WERI-Rb-1 (cell line): Measurements from ENCODE around the gene YJEFN3.

Experiments
- DNase-seq: peaks from one replicate; pipeline ENCODE4 v3.0.0-alpha.2; 2020
- H3K27ac ChIP-seq: fragments of 250-450 bp; sonication (Bioruptor Pico); 2 replicates; pipeline ENCODE4 v1.5.1; 2020; ENCODE audit warnings: mild to moderate bottlenecking, moderate library complexity
- H3K27me3 ChIP-seq: fragments of 250-450 bp; sonication (Bioruptor Pico); 2 replicates; pipeline ENCODE4 v1.5.1; 2021; ENCODE audit warnings: mild to moderate bottlenecking, low read depth, moderate library complexity; ENCODE audit not compliant: insufficient read depth, severe bottlenecking
- H3K36me3 ChIP-seq: fragments of 250-450 bp; sonication (Bioruptor Pico); 2 replicates; pipeline ENCODE4 v1.5.1; 2020; ENCODE audit warnings: mild to moderate bottlenecking, moderate library complexity
- H3K4me3 ChIP-seq: 2 replicates; pipeline ENCODE4 v1.5.1; 2011; ENCODE audit warnings: low read depth, mild to moderate bottlenecking, control low read depth, low read length
- H3K9me3 ChIP-seq: fragments of 250-450 bp; sonication (Bioruptor Pico); 2 replicates; pipeline ENCODE4 v1.5.1; 2021; ENCODE audit warnings: mild to moderate bottlenecking, moderate library complexity; ENCODE audit not compliant: severe bottlenecking
- TF ChIP-seq, protein P1 (sequence below): IDR thresholded peaks from 2 replicates; pipeline ENCODE4 v1.5.1; 2011; ENCODE audit warnings: low read depth, mild to moderate bottlenecking, control low read depth, inconsistent platforms, low read length

YJEFN3 gene

DNA sequence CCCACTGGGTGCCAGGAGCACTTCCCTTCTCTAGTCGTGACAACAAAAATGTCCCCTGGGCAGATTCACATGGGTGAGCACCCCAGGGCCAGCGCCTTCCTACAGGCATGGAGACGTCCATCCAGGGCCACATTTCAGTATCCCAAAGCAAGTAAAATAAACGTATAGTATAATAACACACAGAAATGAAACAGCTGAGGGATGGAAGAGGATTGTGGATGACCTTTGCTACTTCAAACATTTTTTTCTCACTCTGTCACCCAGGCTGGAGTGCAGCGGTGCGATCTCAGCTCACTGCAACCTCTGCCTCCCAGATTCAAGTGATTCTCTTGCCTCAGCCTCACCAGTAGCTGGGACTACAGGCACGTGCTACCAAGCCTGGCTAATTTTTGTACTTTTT is 37.6 kb downstream of the YJEFN3 start:
- Histone ChIP-seq H3K27me3 (no peaks in the 10 kb centered on the region), H3K9me3 (no peaks in the 10 kb centered on the region), H3K4me3 (no peak overlapping the region), H3K27ac (no peak overlapping the region), H3K36me3 (peaks cover 34% of the 10 kb centered on the region)
- TF ChIP-seq, protein P1, sequence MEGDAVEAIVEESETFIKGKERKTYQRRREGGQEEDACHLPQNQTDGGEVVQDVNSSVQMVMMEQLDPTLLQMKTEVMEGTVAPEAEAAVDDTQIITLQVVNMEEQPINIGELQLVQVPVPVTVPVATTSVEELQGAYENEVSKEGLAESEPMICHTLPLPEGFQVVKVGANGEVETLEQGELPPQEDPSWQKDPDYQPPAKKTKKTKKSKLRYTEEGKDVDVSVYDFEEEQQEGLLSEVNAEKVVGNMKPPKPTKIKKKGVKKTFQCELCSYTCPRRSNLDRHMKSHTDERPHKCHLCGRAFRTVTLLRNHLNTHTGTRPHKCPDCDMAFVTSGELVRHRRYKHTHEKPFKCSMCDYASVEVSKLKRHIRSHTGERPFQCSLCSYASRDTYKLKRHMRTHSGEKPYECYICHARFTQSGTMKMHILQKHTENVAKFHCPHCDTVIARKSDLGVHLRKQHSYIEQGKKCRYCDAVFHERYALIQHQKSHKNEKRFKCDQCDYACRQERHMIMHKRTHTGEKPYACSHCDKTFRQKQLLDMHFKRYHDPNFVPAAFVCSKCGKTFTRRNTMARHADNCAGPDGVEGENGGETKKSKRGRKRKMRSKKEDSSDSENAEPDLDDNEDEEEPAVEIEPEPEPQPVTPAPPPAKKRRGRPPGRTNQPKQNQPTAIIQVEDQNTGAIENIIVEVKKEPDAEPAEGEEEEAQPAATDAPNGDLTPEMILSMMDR: no peak
- DNase-seq: no peak

DNA sequence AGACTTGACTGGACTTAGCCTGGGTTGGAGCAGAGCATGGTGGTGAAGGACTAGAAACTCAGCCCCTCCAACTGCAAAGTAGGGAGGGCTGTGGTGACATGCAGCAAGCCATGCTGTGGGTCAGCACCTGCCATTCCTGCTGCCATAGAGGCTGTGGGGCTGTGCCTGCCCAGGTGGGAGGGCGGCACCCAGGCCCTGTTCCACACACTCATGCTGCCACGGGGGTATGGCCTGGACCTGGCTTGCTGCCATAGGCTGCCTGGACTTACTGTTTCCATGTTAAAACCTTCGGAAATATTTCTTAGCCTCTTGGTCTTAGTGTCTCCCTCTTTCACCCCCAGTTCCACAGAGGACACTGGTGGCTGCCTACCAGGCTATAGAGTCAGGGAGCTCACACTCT is 38.7 kb downstream of the YJEFN3 start:
- H3K27me3 ChIP-seq: no peaks in the 10 kb centered on the region
- H3K27ac ChIP-seq: no peak overlapping the region
- TF ChIP-seq, protein P1: no peak
- H3K9me3 ChIP-seq: no peaks in the 10 kb centered on the region
- DNase-seq: no peak
- peaks cover 34% of the 10 kb centered on the region for H3K36me3 ChIP-seq
- no peak overlapping the region for H3K4me3 ChIP-seq

DNA sequence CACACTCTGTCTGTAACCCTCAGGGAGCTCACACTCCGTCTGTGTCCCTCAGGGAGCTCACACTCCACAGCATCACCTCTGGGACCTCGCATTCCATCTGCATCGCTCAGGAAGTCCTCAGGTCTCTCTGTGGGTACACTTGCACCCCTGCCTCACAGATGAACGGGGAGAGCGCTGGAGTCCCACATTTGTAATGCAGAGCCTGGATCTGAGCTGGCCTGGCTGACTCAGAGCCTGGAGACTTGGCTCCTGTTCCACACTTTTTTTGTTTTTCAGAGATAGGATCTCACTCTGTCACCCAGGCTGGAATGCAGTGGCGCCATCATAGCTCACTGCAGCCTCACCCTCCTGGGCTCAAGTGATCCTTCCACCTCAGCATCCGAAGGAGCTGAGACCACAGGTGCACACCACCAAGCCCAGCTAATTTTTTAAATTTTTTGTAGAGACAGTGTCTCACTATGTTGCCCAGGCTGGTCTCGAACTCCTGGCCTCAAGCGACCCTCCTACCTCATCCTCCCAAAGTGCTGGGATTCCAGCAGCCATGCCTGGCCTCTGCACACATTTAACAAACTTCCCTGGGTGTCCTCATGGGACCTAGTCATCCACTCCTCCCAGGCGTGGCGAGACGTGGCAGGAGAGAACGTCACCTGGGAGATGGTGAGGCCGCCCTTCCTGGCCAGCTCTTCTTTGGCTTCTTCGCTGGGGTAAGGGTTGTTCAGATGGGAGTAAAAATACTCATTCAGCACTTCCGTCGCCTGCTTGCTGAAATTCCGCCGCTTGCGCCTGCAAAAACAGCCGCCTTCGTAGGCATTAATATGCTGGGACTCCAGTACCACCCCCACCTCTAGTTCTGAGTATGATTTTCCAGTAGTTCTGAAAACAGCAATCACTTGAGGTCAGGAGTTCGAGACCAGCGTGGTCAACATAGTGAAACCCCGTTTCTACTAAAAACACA is 40.4 kb downstream of the YJEFN3 start:
- Histone ChIP-seq H3K4me3 (no peak overlapping the region), H3K27me3 (no peaks in the 10 kb centered on the region), H3K9me3 (no peaks in the 10 kb centered on the region), H3K36me3 (peaks cover 34% of the 10 kb centered on the region), H3K27ac (no peak overlapping the region)
- DNase-seq: no peak
- TF ChIP-seq, protein P1: no peak

DNA sequence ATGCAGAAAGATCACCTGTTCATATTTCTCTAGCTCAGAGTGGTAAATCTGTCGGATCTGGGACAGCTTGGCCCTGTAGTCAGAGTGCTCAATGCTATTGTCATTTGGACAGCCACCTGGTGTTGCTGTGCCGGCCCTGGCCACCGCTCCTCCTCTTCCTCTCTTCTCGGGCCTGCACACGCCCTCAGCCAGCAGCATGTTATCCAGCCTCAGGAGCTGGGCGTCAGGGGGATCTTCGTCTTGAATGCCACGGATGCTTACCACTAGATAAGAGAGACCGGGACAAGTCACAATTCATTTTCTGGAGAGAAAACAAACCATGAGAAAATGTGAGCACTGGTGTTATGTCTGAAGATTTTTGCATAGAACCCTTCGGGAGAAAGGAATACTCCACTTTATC is 41.9 kb downstream of the YJEFN3 start:
- Histone ChIP-seq H3K27ac (no peak overlapping the region), H3K36me3 (peaks cover 23% of the 10 kb centered on the region), H3K4me3 (no peak overlapping the region), H3K9me3 (no peaks in the 10 kb centered on the region), H3K27me3 (no peaks in the 10 kb centered on the region)
- no peak for DNase-seq
- TF ChIP-seq, protein P1: no peak

DNA sequence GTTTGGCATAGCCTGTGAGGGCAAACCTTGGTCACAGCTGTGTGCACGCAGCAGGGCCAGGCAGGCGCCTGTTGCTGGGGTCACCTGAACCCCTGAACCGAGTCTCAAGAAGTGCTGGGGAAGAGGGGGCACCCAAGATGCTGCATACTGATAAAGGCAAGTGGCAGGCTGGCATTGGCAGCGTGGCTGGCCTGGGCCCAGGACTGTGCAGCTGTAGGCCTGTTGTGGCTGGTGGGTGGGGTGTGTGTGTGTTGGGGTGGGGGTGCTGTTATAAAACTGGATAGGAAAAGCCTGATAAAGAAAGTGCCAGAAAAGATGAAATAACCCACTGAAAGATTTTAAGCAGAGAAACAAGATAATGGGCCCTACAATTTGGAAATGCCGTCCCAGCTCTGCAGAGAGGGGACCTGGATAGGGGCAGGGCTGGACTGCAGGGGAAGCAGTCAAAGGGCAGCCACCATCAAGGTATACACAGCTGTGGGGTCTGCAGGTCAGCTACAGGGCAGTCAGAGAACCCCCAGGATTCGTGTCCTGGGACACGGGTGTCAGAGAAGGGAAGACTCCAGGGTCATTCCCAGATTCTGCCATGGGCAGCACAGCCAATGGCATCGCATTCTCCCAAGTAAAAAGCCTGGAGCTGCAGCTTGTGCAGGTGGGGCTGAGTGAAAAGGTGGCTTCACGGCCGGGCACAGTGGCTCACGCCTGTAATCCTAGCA is 42.5 kb downstream of the YJEFN3 start:
- H3K4me3 ChIP-seq: no peak overlapping the region
- peaks cover 23% of the 10 kb centered on the region for H3K36me3 ChIP-seq
- H3K27me3 ChIP-seq: no peaks in the 10 kb centered on the region
- no peak overlapping the region for H3K27ac ChIP-seq
- TF ChIP-seq, protein P1: no peak
- DNase-seq: no peak
- no peaks in the 10 kb centered on the region for H3K9me3 ChIP-seq
